ENCODE measurements around the gene DTWD2.
A peak's percentile ranks its signal among the peaks of the same experiment; 100 is the strongest.
"Not testable (repeated sequence)": the region's sequence is repeated elsewhere in the genome, so short reads cannot be mapped to it uniquely, and the experiment has no call there.

DTWD2 gene

DNA sequence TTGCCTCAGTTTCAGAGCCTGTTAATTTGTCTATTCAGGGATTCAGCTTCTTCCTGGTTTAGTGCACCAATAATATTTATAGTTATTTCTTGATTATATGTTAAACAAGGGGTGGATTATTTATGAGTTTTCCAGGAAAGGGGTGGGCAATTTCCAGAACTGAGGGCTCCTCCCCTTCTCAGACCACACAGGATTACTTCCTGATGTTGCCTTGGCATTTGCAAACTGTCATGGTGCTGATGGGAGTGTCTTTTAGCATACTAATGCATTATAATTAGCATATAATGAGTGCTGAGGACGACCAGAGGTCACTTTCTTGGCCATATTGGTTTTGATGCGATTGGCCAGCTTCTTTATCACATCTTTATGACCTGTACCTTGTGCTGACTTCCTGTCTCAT, 6.2 kb upstream of the DTWD2 start:
- FAIRE-seq = no peak

DNA sequence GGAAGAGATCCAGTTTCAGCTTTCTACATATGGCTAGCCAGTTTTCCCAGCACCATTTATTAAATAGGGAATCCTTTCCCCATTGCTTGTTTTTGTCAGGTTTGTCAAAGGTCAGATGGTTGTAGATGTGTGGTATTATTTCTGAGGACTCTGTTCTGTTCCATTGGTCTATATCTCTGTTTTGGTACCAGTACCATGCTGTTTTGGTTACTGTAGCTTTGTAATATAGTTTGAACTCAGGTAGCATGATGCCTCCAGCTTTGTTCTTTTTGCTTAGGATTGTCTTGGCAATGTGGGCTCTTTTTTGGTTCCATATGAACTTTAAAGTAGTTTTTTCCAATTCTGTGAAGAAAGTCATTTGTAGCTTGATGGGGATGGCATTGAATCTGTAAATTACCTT, 4.8 kb upstream of the DTWD2 start:
- FAIRE-seq = not testable (repeated sequence)

GRCh38 chr5:118992055-118992454, 3.7 kb upstream of the DTWD2 start:
- not testable (repeated sequence) for FAIRE-seq

GRCh38 chr5:118990582-118990981, 2.2 kb upstream of the DTWD2 start:
- no peak for FAIRE-seq

DNA sequence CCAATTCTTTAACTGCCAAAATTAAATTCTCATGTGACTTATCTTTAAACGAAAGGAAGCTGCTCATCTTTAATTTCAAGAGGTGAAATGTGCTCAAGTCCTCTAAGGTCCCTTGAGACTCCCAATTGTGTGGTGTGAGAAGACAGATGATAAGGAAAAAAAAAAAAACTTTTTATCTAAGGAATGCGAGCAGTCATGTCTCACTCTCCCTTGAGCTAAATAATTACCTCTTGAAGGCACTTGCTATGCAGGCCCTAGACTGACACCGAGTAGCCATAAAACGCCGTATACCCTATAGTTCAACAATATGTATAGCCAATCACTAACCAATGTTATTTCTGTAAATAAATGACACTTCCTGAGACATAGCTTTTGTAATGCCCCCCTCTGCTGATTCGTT, 1.5 kb upstream of the DTWD2 start:
- no peak for FAIRE-seq

GRCh38 chr5:118988866-118989180, 476 bp upstream of the DTWD2 start:
- no peak for FAIRE-seq

GRCh38 chr5:118984602-118985001, 3.7 kb downstream of the DTWD2 start:
- no peak for FAIRE-seq

DNA sequence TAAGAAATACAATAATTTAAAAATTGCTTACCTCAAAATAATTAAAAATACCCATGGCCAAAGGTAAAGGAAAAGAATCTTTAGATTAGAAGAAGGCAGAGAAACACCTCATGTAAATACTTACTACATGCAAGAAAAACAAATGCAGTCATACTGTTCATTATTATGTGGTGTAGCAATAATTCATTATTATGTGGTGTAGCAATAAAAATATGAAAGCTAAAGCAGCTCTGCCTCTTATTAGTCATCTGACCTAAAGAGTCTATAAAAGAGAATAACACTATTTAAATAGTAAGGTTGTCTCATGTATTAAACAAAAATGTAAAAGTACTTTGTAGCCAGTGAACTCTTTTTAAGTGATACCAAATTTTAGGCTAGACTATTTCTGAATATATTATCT, 6.6 kb downstream of the DTWD2 start:
- no peak for FAIRE-seq

GRCh38 chr5:118980438-118980837, 7.9 kb downstream of the DTWD2 start:
- FAIRE-seq = no peak

DNA sequence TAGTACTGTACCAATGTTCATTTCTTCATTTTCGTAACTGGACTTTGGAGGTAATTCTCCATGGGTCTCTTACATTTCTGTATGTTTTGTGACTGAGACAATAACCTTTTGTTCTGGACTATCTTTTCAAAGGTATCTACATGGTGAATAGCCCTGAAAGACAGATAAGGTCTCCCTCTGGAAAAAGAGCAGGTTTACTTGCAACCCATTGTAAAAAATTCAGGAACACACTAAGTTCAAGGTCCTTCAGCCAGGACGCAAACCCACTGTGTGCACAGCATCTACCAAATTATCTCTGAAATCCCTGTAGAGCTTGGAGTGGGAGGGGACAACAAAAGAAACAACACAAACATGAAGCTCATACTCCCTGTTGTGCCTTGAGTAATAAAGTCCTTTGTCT, 8.3 kb downstream of the DTWD2 start:
- no peak for FAIRE-seq

DNA sequence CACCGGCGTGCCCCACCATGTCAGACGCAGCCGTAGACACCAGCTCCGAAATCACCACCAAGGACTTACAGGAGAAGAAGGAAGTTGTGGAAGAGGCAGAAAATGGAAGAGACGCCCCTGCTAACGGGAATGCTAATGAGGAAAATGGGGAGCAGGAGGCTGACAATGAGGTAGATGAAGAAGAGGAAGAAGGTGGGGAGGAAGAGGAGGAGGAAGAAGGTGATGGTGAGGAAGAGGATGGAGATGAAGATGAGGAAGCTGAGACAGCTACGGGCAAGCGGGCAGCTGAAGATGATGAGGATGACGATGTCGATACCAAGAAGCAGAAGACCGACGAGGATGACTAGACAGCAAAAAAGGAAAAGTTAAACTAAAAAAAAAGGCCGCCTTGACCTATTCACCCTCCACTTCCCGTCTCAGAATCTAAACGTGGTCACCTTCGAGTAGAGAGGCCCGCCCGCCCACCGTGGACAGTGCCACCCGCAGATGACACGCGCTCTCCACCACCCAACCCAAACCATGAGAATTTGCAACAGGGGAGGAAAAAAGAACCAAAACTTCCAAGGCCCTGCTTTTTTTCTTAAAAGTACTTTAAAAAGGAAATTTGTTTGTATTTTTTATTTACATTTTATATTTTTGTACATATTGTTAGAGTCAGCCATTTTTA, 14.4 kb downstream of the DTWD2 start:
- not testable (repeated sequence) for FAIRE-seq

DNA sequence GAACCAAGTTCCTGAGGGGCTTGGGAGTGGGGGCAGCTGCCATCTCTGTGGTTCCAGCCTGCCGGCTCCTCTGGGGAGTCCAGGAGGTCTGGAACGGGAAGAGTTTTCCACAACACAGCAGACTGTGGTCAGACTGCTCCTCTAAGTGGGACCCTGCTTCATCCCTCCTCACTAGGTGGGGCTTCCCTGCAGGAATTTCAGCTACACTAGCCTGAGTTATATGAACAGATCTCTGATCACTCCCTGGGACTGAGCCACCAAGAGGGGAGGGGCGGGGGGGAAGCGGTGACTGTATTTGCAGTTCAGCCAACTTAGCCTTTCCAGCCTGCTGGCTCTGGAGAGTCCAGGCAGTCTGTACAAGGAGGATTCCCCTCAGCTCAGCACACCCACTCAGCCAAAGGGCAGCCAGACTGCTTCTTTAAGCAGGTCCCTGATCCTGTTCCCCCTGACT, 19.4 kb downstream of the DTWD2 start:
- FAIRE-seq = no peak

DNA sequence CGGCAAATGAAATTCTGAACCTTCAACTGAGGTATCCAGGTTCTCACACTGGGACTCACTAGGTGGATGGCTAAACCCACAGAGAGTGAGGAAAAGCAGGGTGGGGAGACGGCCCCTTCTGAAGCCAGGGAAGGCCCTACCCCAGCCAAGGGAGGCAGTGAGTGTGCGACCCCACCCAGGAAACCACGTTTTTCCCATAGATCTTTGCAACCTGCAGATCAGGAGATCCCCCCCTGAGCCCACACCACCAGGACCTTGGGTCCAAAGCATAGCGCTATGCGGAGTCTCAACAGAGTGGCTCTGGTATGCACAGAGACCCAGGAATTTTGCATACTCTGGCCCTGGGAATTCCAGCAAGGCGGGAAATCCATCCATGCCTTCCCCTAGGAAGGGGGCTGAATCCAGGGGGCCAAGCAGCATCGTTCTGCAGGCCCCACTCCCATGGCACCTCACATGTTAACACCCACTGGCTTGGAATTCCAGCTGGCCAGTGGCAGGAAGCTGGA, 19.9 kb downstream of the DTWD2 start:
- no peak for FAIRE-seq

GRCh38 chr5:118967059-118967508, 21.3 kb downstream of the DTWD2 start:
- no peak for FAIRE-seq

GRCh38 chr5:118965890-118966289, 22.5 kb downstream of the DTWD2 start:
- FAIRE-seq = no peak

DNA sequence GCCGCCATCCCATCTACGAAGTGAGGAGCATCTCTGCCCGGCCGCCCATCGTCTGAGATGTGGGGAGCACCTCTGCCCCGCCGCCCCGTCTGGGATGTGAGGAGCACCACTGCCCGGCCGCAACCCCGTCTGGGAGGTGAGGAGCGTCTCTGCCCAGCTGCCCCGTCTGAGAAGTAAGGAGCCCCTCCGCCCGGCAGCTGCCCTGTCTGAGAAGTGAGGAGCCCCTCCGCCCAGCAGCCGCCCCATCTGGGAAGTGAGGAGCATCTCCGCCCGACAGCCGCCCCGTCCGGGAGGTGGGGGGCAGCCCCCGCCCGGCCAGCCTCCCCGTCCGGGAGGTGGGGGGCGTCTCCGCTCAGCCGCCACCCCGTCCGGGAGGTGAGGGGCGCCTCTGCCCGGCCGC, 23.4 kb downstream of the DTWD2 start:
- not testable (repeated sequence) for FAIRE-seq

- not testable (repeated sequence) for FAIRE-seq
Observed at GRCh38 chr5:118964388-118964787, 24.0 kb downstream of the DTWD2 start.

GRCh38 chr5:118963169-118963568, 25.2 kb downstream of the DTWD2 start:
- no peak for FAIRE-seq

DNA sequence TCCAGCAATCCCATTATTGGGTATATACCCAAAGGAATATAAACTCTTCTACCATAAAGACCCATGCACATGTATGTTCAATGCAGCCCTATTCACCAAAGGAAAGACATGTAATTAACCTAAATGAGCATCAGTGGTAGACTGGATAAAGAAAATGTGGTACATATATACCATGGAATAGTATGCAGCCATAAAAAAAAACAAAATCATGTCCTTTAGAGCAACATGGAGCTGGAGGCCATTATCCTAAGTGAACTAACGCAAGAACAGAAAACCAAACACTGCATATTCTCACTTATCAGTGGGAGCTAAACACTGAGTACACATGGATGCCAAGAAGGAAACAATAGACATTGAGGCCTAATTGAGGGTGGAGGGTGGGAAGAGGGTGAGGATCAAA, 27.8 kb downstream of the DTWD2 start:
- FAIRE-seq = no peak

- FAIRE-seq = peak; percentile 97
Observed at GRCh38 chr5:118956727-118957126, 31.6 kb downstream of the DTWD2 start.

GRCh38 chr5:118953652-118954005, 34.7 kb downstream of the DTWD2 start:
- no peak for FAIRE-seq

DNA sequence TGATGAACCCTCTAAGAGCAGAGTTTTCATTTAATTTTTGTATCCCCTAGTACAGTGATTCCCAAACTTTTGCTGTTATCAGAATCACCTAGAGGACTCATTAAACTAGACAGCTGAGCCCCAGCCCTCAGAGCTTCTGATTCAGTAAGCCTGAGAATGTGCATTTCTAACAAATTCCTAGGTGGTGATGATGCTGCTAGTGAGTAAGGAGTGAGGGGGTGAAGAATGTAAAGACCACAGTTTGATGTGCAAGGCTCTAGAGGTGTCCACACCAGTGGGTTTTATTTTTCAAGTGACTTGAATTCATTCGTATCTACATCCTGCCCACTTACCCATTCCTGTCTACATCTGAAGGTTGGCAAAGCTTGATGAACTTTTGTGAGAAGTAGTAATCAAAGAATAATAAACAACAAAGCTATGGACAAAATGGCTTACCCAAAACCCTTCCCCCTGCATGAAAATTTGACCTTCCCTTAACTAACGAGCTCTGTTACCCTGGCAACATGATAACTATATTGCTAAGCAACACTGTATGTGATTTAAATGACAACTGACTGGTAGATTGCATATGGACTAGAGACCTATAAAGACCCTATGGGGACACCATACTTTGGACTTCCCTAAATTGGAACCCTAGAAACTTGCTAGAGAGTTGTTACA, 35.2 kb downstream of the DTWD2 start:
- FAIRE-seq = no peak

DNA sequence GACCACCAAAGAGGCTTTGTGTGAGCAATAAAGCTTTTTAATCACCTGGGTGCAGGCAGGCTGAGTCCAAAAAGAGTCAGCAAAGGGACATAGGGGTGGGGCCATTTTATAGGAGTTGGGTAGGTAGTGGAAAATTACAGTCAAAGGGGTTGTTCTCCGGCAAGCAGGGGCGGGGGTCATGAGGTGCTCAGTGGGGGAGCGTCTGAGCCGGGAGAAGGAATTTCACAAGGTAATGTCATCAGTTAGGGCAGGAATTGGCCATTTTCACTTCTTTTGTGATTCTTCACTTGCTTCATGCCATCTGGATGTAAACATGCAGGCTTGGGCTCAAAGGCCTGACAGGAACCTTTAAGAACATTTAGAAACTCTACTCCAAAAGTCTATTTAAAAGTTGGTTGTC, 36.0 kb downstream of the DTWD2 start:
- not testable (repeated sequence) for FAIRE-seq

GRCh38 chr5:118950354-118950753, 38.0 kb downstream of the DTWD2 start:
- not testable (repeated sequence) for FAIRE-seq

Data from islet of Langerhans (tissue), 1 donor.